Body of pancreas (tissue), 4 donors: ENCODE results near the gene NIPSNAP2.

Experiments
- CTCF ChIP-seq, 7 experiments: fragments of 450-650 bp in 4 of 7; fragments of 200-600 bp in 3 of 7; sonication (generic) in 3 of 7; IDR thresholded peaks; one replicate each; pipeline ENCODE4 v1.5.1; 2016 to 2019; ENCODE audit warnings: antibody characterized with exemption in 7 of 7
- POLR2A ChIP-seq, 3 donors: fragments of 450-650 bp; IDR thresholded peaks; one replicate each; pipeline ENCODE4 v1.6.1; 2016; ENCODE audit warnings: antibody characterized with exemption in 3 of 3, mild to moderate bottlenecking in 2 of 3

DNA sequence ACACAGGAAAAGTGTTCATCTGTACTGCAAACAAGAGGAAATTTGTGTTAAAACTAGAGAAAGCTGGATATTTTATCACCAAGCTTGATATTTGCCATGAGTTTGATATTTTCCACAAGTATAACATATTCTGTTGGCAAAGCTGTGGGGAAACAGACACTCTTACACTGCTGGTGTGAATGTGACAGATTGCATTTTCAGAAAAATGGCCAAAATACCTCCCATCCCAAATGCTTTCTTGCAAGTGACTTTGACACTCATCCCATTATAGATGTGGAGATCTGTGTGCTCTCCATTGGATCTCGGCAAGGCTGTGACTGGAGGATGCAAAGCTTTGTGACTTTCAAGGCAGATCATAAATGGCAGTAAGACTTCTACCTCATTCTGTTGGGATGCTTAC lies 46.6 kb upstream of the NIPSNAP2 start:
- no peak for TF ChIP-seq POLR2A (IDR thresholded peaks at IDR 0.05)
- no peak for TF ChIP-seq CTCF (IDR thresholded peaks at IDR 0.05)
